Stimulated activated CD4-positive, alpha-beta T cell treated with anti-CD3 and anti-CD28 coated beads, Interleukin-12 subunit alpha, Interleukin-12 subunit beta, amount 100 ng/mL, for 4 hours (primary cell): ENCODE measurements around the gene MATN1.
A peak's percentile ranks its signal among the peaks of the same experiment; 100 is the strongest.

Source experiments
- DNase-seq: peaks from one replicate; pipeline ENCODE4 v3.0.0-alpha.2; 2020

Gene MATN1

GRCh38 chr1:30715216-30715615 lies 8.2 kb downstream of the MATN1 start:
- no peak for DNase-seq

DNA sequence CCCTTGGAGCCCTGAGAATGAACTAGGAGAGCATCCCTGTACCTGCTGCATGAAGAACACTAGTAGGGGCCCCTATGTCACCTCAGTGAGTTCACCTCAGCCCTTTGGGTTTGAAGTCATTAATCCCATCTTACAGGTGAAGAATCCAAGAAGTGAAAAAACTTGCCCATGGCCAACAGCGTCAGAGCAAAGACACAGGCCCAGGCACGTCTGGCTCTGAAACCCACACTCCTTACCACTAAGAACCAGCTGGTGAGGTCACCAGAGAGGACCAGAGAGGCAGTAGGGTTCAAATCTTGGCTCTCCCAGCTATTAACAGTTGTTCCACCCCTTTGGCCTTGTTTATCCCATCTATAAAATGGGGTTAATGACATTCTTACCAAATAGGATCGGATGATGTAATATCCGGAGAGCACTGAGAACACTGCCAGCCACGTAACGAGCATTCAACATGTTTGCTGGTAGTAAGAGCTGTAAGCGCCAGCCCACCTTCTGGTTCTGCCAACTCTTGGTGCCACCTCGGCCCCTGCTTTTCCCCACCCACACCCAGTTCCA lies 8.8 kb downstream of the MATN1 start:
- no peak for DNase-seq

- no peak for DNase-seq
These were observed 9.4 kb downstream of the MATN1 start for GRCh38 chr1:30714025-30714424.

- no peak for DNase-seq
These were observed 10.1 kb downstream of the MATN1 start for GRCh38 chr1:30713311-30713710.

GRCh38 chr1:30712583-30712982 lies 10.8 kb downstream of the MATN1 start:
- DNase-seq = no peak

DNA sequence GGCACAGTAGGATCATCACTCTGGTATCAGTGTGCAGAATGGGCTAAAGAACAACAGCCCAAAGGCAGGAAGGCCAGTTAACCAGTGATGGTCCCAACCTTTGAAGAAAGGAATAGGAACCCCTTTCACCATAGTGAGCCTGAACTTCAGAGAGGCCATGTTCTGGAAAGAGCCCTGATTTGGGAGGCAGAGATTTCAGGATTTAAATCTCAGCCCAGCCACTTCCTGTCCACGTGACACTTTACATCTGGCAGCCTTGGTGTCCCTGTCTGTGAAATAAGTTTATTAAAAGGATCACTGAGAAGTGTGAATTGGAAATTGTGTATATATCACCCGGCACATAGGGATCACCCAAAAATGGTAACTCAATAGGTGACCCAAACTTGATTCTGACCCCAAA lies 13.0 kb downstream of the MATN1 start:
- no peak for DNase-seq

DNA sequence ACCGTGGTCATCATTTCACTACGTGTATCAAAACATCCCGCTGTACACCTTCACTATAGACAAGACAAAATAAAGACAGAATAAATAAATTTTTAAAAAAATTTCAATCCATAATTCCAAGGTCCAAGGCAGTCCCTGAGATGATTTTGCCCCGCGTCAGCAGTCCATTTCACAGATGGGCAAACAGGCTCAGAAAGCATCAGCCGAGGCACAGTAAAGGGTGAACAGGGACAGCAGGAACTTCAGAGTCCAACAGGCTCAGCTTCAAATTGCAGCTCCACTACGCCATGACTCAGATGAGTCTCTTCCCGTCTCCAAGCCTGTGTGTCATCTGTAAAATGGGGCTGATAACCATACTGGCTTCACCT lies 15.0 kb downstream of the MATN1 start:
- DNase-seq = no peak

DNA sequence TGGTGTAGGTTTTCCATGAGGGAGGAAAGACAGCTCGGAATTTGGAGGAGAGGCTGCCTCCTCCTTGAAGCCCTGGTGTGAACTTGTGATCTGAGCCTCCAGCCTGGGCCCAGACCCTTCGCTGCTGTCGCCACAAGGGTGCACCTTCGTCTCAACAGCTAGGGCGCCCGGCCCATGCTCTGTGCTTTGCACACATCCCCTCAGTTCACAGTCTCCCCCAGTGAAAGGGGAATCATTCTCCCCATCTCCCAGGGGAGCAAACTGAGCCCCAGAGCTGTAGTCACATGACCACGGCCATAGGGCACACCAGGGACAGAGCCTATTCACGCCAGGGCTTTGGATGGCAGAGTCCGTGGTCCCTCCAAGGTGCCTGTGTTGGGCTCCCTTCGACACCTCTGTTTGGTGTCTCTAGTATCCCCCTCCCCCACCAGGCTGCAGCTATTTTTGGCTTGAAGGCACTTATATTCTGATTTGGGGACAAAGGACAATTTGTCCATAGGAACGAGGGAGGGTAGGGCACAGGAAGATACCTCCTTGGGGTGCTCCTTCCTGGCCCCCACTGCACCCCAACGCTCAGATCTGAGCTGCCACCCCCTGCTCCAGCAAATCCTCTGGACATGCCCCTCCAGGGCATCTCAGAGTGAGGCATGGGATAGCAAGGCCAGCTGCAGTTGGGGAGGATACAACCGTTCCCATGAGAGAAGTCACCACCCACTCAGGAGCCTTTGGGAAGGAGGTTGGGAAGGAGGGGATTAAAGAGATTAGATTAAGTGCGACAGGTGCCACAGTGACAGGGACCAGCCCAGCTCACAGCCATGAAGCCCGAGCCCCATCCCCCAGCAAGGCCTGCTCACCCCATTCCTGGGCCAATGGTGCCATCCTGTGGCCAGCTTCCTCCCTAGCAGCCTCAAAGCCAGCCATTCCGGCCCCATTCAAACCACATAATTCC lies 15.7 kb downstream of the MATN1 start:
- peak; percentile 55 for DNase-seq

GRCh38 chr1:30706528-30706927 lies 16.9 kb downstream of the MATN1 start:
- no peak for DNase-seq

GRCh38 chr1:30705698-30706097 lies 17.7 kb downstream of the MATN1 start:
- no peak for DNase-seq

- DNase-seq = no peak
These were observed 18.4 kb downstream of the MATN1 start for GRCh38 chr1:30704765-30705509.

GRCh38 chr1:30704271-30704670 lies 19.1 kb downstream of the MATN1 start:
- DNase-seq = no peak

DNA sequence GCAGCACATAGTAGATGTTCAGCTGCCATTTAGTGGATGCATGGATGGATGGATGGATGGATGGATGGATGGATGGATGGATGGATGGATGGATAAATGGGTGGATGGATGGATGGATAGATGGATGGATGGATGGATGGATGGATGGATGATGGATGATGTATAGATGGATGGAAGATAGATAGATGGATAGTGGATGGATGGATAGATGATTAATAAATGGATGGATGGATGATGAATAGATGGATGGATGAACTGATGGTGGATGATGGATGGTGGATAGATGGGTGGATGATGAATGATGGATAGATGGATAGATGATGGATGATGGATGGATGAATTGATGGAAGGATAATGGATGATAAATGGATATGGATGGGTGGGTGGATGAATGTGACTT lies 20.6 kb downstream of the MATN1 start:
- no peak for DNase-seq

DNA sequence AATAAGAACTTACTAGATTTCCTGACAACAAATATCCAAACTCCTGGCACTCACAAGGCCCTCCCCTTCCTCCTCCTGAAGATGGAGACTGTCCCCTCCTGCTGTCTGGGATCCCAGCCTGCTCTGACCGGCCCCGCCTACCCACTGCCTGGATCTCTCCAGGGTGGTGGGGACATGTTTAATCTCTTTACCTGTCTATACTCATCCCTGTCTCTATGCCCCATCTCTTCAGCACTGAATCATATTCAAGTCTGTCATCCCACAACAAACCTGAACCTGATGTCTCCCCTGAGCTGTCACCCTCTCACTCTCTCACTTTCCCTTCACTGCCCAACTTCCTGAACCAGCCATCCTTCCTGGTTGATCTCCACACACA lies 22.1 kb downstream of the MATN1 start:
- DNase-seq = no peak

GRCh38 chr1:30700528-30701257 lies 22.7 kb downstream of the MATN1 start:
- no peak for DNase-seq

- no peak for DNase-seq
These were observed 23.6 kb downstream of the MATN1 start for GRCh38 chr1:30699762-30700161.

GRCh38 chr1:30698401-30698981 lies 24.9 kb downstream of the MATN1 start:
- DNase-seq = no peak

DNA sequence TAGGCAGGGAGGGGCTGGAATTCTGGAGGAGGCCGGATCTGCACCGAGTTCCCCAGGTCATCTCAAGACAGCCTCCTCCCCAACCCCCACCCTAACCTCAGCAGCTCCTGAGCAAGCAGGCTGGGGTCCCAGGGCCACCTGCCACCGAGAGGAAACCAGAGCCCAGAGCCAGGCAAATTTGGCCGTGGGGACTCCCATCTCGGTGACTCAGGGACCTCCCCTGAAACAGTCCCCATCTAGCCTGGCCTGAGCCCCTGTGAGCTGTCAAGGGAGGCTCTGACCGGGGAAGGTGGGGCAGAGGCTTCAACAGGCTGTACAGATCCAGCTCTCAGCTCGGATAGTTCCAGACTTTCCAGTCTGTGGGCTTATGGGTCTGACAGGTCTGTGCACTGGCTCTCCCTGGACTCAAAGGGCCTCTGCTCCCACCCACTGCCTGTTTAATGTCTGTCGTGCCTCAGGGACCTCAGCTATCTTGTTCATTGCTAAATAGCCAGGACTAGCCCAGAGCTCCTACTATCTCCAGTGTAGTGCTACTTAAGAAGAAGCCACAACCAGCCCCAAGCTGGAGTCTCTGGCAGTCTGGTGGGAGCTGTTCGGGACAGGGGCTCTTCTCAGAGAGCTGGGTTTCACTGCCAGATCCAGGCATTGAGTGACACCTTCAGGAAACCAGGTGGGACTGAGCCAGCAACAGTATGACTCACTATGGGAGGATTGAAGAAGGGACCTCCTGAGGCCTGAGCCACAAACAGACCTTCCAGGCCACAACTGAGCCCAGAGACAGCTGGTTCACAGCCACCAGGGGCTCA lies 25.6 kb downstream of the MATN1 start:
- no peak for DNase-seq

DNA sequence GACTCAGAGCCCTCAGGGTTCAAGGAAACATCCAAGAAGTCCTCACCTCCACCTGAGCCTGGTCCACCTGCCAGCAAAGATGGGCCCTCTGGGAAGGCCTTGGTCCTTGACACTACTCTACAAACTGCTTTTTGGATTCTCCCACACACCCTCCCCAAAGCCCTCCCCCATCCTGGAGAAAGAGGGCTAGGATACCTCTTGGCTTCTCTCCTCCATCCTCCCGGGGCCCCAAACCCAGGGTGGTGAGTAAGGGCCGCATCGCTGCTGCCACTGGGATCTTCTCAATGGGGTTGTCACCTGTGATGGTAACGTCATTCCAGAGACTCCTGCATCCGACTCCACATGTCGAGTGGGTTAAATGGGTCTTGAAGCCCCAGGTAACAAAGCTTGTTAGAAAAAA lies 26.6 kb downstream of the MATN1 start:
- DNase-seq = no peak

GRCh38 chr1:30695439-30695841 lies 27.9 kb downstream of the MATN1 start:
- DNase-seq = no peak

- DNase-seq = no peak
These were observed 28.9 kb downstream of the MATN1 start for GRCh38 chr1:30694280-30695175.
